Measurements from ENCODE around the gene PPOX.

Gene PPOX

DNA sequence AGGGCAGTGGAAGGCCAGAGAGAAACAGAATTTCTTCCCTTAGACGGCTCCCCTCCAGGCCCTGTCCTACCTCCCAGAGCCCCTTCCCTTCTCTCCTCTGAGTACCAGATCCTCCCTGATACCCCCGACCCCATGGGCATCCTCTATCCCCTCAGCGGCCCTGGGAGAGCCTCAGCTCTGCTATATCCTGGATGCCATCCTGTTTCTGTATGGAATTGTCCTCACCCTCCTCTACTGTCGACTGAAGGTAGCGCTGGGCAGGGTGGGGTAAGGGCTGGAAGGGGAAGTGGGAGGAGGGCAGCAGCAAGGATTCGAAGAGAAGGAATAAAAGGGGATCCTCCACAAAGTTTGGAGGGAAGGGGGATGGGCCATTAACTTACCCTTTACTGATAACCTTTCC is 51.6 kb downstream of the PPOX start:
- TF ChIP-seq, protein P1, sequence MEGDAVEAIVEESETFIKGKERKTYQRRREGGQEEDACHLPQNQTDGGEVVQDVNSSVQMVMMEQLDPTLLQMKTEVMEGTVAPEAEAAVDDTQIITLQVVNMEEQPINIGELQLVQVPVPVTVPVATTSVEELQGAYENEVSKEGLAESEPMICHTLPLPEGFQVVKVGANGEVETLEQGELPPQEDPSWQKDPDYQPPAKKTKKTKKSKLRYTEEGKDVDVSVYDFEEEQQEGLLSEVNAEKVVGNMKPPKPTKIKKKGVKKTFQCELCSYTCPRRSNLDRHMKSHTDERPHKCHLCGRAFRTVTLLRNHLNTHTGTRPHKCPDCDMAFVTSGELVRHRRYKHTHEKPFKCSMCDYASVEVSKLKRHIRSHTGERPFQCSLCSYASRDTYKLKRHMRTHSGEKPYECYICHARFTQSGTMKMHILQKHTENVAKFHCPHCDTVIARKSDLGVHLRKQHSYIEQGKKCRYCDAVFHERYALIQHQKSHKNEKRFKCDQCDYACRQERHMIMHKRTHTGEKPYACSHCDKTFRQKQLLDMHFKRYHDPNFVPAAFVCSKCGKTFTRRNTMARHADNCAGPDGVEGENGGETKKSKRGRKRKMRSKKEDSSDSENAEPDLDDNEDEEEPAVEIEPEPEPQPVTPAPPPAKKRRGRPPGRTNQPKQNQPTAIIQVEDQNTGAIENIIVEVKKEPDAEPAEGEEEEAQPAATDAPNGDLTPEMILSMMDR (IDR thresholded peaks at IDR 0.05; ENCODE audit: borderline replicate concordance, insufficient read depth, low read depth, low read length): no peak
- no peak overlapping the region for H3K4me3 ChIP-seq (ENCODE audit: low read depth, low read length)

DNA sequence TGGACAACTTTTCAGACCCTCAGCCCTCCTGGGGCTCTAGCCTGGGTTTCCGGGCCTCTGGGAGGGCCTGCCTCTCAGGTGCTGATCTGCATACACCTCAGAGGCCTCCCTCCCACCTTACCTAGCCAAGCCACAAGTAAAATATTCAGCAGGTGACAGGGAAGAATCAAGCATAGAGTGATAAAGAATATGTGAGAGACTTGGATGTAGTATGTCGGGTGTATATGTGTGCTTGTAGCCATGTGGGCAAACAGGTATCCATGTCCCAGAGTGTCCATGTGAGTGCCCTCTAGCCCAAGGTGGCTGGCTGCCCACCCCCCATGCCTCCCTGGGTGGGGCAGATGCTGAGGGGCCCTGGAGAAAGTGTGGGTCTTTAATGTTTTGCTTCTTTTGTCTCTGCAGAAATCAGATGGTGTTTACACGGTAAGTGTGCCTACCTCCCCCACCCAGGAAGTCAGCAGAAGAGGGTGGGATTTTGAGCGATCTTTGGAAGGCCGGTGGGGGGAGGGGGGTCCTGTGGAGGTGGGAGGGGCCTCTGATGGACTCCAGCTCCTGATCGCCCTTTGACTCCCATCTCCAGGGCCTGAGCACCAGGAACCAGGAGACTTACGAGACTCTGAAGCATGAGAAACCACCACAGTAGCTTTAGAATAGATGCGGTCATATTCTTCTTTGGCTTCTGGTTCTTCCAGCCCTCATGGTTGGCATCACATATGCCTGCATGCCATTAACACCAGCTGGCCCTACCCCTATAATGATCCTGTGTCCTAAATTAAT is 52.3 kb downstream of the PPOX start:
- no peak overlapping the region for H3K4me3 ChIP-seq (ENCODE audit: low read depth, low read length)
- TF ChIP-seq, protein P1 (IDR thresholded peaks at IDR 0.05; ENCODE audit: borderline replicate concordance, insufficient read depth, low read depth, low read length): no peak

DNA sequence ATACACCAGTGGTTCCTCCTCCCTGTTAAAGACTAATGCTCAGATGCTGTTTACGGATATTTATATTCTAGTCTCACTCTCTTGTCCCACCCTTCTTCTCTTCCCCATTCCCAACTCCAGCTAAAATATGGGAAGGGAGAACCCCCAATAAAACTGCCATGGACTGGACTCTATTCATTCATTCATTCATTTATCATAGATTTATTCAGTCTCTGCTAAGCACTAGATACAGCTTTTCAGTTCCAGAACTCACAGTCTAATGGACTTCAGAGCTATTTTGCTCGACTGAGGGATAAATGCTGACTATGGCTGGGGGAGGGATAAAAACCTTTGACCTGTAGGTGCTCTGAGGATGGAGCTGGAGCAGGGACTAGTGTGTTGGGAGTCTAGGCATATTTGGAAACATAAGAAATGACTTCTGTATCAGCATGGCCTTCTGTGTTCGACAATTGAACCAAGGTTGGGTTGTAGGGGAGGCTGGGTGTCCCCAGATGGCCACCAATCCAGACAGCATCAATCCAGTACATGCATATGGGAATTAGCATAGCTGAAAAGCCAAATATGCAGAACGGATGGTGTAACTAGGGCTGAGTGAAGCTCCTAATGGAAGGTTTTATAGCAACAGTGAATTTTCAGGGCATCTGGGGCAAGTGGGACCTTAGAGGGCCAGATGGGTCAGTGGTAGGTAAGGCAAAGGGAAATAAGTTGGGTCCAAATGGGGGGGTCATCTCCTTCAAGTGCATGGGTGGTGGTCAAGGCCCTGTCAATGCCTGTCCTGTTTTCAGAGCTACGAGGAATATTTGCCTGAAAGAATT is 53.1 kb downstream of the PPOX start:
- TF ChIP-seq, protein P1 (IDR thresholded peaks at IDR 0.05; ENCODE audit: borderline replicate concordance, insufficient read depth, low read depth, low read length): no peak
- H3K4me3 ChIP-seq (ENCODE audit: low read depth, low read length): no peak overlapping the region

DNA sequence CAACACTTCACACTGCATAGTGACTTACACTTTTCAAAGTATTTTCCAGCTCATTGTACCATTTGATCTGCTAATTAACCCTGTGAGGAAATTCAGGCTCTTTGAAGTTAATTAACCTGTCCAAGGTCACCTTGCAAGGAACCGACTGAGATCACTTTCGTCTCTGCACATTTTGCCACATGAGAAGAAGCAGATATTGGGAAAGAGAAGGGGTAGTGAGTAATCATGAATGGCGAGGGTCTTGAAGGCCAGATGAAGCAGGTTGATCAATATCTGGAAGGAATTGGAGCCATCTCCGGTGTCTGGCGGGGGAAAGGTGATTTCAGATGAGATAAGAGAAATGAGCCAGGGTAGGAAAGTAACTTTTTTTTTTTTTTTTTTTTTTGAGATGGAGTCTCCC is 53.8 kb downstream of the PPOX start:
- H3K4me3 ChIP-seq (ENCODE audit: low read depth, low read length): no peak overlapping the region
- TF ChIP-seq, protein P1 (IDR thresholded peaks at IDR 0.05; ENCODE audit: borderline replicate concordance, insufficient read depth, low read depth, low read length): no peak
